ENCODE data around the gene TMEM208. TPM values are rescaled to one million over a fixed set of nuclear protein-coding genes. Genes with fewer than 3 reads are reported as not detected.

TMEM208 gene
- total and polyA plus RNA-seq, 2 of the 8 experiments (the other 6 are each of a cell fraction or from before 2014, with no cell fraction given), result 37.7 to 100.0 TPM

DNA sequence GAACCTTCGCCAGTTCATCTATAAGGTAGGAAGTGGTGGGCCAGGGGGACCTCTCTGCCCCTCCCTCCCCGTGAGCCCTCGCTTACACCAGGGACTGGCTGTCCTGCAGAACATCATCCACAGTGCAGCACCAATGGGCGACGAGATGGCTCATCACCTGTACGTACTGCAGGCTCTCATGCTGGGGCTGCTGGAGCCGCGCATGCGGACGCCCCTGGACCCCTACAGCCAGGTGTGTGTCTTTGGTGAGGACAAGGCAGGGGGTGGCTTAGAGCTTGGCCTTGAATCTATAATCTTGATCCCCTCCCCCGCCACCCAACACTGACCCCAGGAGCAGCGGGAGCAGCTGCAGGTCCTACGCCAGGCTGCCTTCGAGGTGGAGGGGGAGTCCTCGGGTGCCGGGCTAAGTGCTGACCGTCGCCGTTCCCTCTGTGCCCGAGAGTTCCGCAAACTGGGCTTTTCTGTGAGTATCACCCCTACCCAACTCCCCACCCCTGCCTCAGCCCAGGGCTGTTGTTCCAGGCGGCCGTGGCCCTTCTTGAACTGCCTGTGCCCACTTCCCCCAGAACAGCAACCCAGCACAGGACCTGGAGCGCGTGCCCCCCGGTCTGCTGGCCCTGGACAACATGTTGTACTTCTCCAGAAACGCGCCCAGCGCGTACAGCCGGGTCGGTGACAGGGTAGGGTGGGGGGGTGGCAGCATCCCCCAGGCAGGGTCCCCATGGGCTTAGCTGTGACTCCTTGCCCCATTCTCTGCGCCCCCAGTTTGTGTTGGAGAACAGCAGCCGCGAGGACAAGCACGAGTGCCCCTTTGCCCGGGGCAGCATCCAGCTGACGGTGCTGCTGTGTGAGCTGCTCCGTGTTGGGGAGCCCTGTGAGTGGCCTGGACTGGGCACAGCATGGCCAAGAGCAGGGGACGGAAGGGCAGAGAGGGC lies 25.3 kb upstream of the TMEM208 start:
- no peak for FAIRE-seq
- H3K36me3 ChIP-seq (ENCODE audit: control insufficient read depth in 2 of 4, insufficient read depth in 4 of 4, low read length in 3 of 4), result peaks cover 4 to 14% (median 12%) of the 10 kb centered on the region in 4 experiments; a peak in 6 of 8 replicates
- WGBS, 2 experiments (ENCODE audit: extremely low coverage in 1 of 2, insufficient coverage in 1 of 2, insufficient read length in 1 of 2, insufficient replicate concordance in 2 of 2, low coverage in 1 of 2, low lambda C conversion rate in 2 of 2, missing lambda C conversion rate in 1 of 2), result 91% methylated on average over 30 of the region's 40 CpGs; no CpG with 5 or more reads in 1 of the 2 experiments

More for the DNA sequence above, 25.3 kb upstream of the TMEM208 start:
- Histone ChIP-seq H3K79me2 (ENCODE audit: control insufficient read depth in 1 of 2, insufficient read depth in 2 of 2, low read length in 2 of 2) (no peaks in the 10 kb centered on the region), H3K4me3 (ENCODE audit: extremely low read depth in 1 of 4, insufficient read depth in 2 of 4, low read depth in 3 of 4, low read length in 4 of 4) (no peak overlapping the region), H2AFZ (ENCODE audit: low read length) (no peak overlapping the region), H3K4me1 (replicated peaks in 1 of 4; ENCODE audit: control insufficient read depth in 3 of 4, insufficient read depth in 4 of 4, low read length in 3 of 4) (peaks cover 0 to 12% (median 8%) of the 10 kb centered on the region in 4 experiments; a peak in 4 of 7 replicates), H3K18ac (ENCODE audit: extremely low read depth, low read length) (no peak overlapping the region), H2BK15ac (ENCODE audit: low read length) (no peak overlapping the region), H3K27me3 (replicated peaks in 1 of 4; ENCODE audit: control insufficient read depth in 3 of 4, extremely low read depth in 1 of 4, insufficient read depth in 3 of 4, low read length in 3 of 4) (no peaks in the 10 kb centered on the region), H3K4me2 (ENCODE audit: insufficient read depth in 1 of 2, low read depth in 2 of 2, low read length in 2 of 2) (no peak overlapping the region), H2BK120ac (replicated peaks; ENCODE audit: low read depth, low read length) (no peak overlapping the region), H2BK20ac (ENCODE audit: low read length) (no peak overlapping the region), H4K8ac (ENCODE audit: extremely low read depth, insufficient read depth, low read length) (peak overlapping the region; percentile 51; the same call in 1 of the 2 replicates), H3K9me3 (ENCODE audit: insufficient read depth in 2 of 2, low read depth in 1 of 2, low read length in 1 of 2) (no peaks in the 10 kb centered on the region), H3K14ac (ENCODE audit: insufficient read length) (no peak overlapping the region), H3K4ac (replicated peaks; ENCODE audit: insufficient read length, low read depth, low read length) (no peak overlapping the region), H2BK12ac (ENCODE audit: low read depth, low read length) (no peak overlapping the region; the same call in 1 of the 2 replicates), H3K23ac (ENCODE audit: insufficient read length) (no peak overlapping the region), H2BK5ac (ENCODE audit: low read depth, low read length) (no peak overlapping the region), H3K23me2 (ENCODE audit: low read depth, low read length) (peaks cover 6% of the 10 kb centered on the region; the same call in 1 of the 2 replicates), H4K5ac (ENCODE audit: insufficient read length, low read depth, low read length) (no peak overlapping the region), H4K91ac (replicated peaks; ENCODE audit: insufficient read length, low read length) (no peak overlapping the region), H3K79me1 (ENCODE audit: low read depth, low read length) (no peaks in the 10 kb centered on the region), H3K9ac (replicated peaks in 1 of 4; ENCODE audit: extremely low read depth in 1 of 4, low read depth in 3 of 4, low read length in 3 of 4) (no peak overlapping the region), H3K56ac (replicated peaks; ENCODE audit: insufficient read length, low read depth, low read length) (no peak overlapping the region), H2AK5ac (ENCODE audit: low read depth, low read length) (no peak overlapping the region), H3K27ac (ENCODE audit: low read depth, low read length) (no peak overlapping the region), H4K20me1 (replicated peaks in 1 of 2; ENCODE audit: control insufficient read depth in 1 of 2, insufficient read depth in 2 of 2, low read length in 2 of 2) (peaks cover 1 to 13% of the 10 kb centered on the region in 2 experiments)
- CTCF ChIA-PET (ENCODE audit: partially characterized antibody), result interaction anchor here (0.8 to 7.5 kb wide), 14 partner anchors 8 to 224 kb away, joined by 3 to 78 read pairs (median 4); partner anchors contain the start of genes E2F4, EXOC3L1, MATCAP1 and NOL3
- POLR2A ChIA-PET (ENCODE audit: partially characterized antibody), result interaction anchor here (0.5 to 5.4 kb wide), 6 partner anchors 13 to 39 kb away, joined by 3 to 19 read pairs (median 4); partner anchors contain the start of genes MATCAP1 and TMEM208
- no peak for DNase-seq (ENCODE audit: low read depth in 1 of 2, low spot score in 2 of 2)
- TF ChIP-seq TCF12 (IDR thresholded peaks at IDR 0.05; ENCODE audit: low read depth, low read length), result no peak
- no peak for TF ChIP-seq KDM4A (IDR thresholded peaks at IDR 0.05; ENCODE audit: low read depth, low read length, severe bottlenecking)
- TF ChIP-seq POU5F1 (IDR thresholded peaks at IDR 0.05; ENCODE audit: low read depth, low read length), result no peak
- TF ChIP-seq CEBPB (IDR thresholded peaks at IDR 0.05; ENCODE audit: low read depth, low read length), result no peak
- no peak for TF ChIP-seq RXRA (IDR thresholded peaks at IDR 0.05; ENCODE audit: insufficient read depth, low read depth, low read length)
- TF ChIP-seq TBP (IDR thresholded peaks at IDR 0.05; ENCODE audit: low read depth, low read length), result no peak
- TF ChIP-seq NRF1 (IDR thresholded peaks at IDR 0.05; ENCODE audit: low read depth, low read length), result no peak
